HCT116 (cell line): Measurements from ENCODE around the gene ZRANB1. TPM values are rescaled to one million over a fixed set of nuclear protein-coding genes. Genes with fewer than 3 reads are reported as not detected.

Experiments used
- ATAC-seq: fragments of 200-7000 bp; cut with Tn5 transposase; 2 replicates; pipeline ENCODE4 v1.9.1; 2020; ENCODE audit warnings: mild to moderate bottlenecking, moderate library complexity
- BruUV-seq: library from RNA; stranded (reverse); fragments of 400-500 nt; replicated peaks from 2 replicates; lab custom pipeline; 2021; lab: Mats Ljungman, UMichigan
- CTCF ChIA-PET: fragments of 300-600 bp; sonication (Branson Sonifier 250); formaldehyde crosslinking; loops from one replicate; lab custom pipeline; 2021; ENCODE audit warnings: antibody characterized with exemption; lab: Charles Lee
- POLR2A ChIA-PET: fragments of 300-600, 350-600 bp; sonication (Branson Sonifier 250); formaldehyde crosslinking; loops from one replicate; lab custom pipeline; 2021; ENCODE audit warnings: antibody characterized with exemption; lab: Charles Lee
- RAD21 ChIA-PET, 2 experiments: fragments of 300-600 bp; sonication (Branson Sonifier 250); formaldehyde crosslinking; loops; one replicate each; lab custom pipeline; 2023; ENCODE audit warnings: low total read pairs in 2 of 2; ENCODE audit not compliant: uncharacterized antibody in 2 of 2, unreplicated experiment in 2 of 2, low non-redundant PET in 1 of 2; lab: Charles Lee
- DNase-seq: peaks from one replicate; pipeline ENCODE4 v3.0.0-alpha.2; 2010; ENCODE audit warnings: low read depth, low spot score
- H2AFZ ChIP-seq: fragments of 200-600 bp; shearing (Covaris generic), sonication (generic); 2 replicates; pipeline ENCODE4 v1.6.1; 2017; ENCODE audit warnings: low read depth, mixed run types, mixed read lengths, antibody characterized with exemption, low read length; ENCODE audit not compliant: poor library complexity, severe bottlenecking
- H3K27ac ChIP-seq: 2 replicates; pipeline ENCODE4 v1.5.1; 2012; ENCODE audit warnings: low read depth, low read length
- H3K27me3 ChIP-seq: fragments of 200-600 bp; sonication (generic); 2 replicates; pipeline ENCODE4 v1.6.1; 2016; ENCODE audit warnings: mixed run types, low read length, mixed read lengths; ENCODE audit not compliant: insufficient read depth
- H3K36me3 ChIP-seq, 2 experiments: fragments of 200-500 bp in 1 of 2; fragments of 200-600 bp in 1 of 2; sonication (Bioruptor generic) in 1 of 2; sonication (generic) in 1 of 2; 2 replicates each; pipeline versions ENCODE4 v1.5.1 to v1.6.1; 2014 to 2016; ENCODE audit warnings: low read length in 2 of 2, inconsistent platforms in 1 of 2, mixed read lengths in 1 of 2, mixed run types in 1 of 2; ENCODE audit not compliant: insufficient read depth in 2 of 2, control insufficient read depth in 1 of 2
- H3K4me1 ChIP-seq, 2 experiments: fragments of 200-600 bp in 1 of 2; sonication (generic) in 1 of 2; 2 replicates each; pipeline versions ENCODE4 v1.5.1 to v1.6.1; 2012 to 2017; ENCODE audit warnings: low read length in 2 of 2, inconsistent platforms in 1 of 2, mild to moderate bottlenecking in 1 of 2, mixed read lengths in 1 of 2, mixed run types in 1 of 2, moderate library complexity in 1 of 2; ENCODE audit not compliant: insufficient read depth in 2 of 2, control insufficient read depth in 1 of 2
- H3K4me2 ChIP-seq: fragments of 200-600 bp; sonication (generic); 2 replicates; pipeline ENCODE4 v1.6.1; 2017; ENCODE audit warnings: mixed run types, low read length, mixed read lengths
- H3K4me3 ChIP-seq, 2 experiments: fragments of 200-600 bp in 1 of 2; sonication (generic) in 1 of 2; replicated peaks in 1 of 2; 2 replicates each; pipeline ENCODE4 v1.5.1; 2011 to 2016; ENCODE audit warnings: low read length in 2 of 2, control low read depth in 1 of 2, low read depth in 1 of 2, mild to moderate bottlenecking in 1 of 2, mixed read lengths in 1 of 2, mixed run types in 1 of 2
- H3K79me2 ChIP-seq: fragments of 200-600 bp; sonication (generic); 2 replicates; pipeline ENCODE4 v1.6.1; 2017; ENCODE audit warnings: mild to moderate bottlenecking, mixed run types, low read length, moderate library complexity, mixed read lengths; ENCODE audit not compliant: insufficient read depth
- H3K9ac ChIP-seq: fragments of 200-600 bp; sonication (generic); 2 replicates; pipeline ENCODE4 v1.6.1; 2016; ENCODE audit warnings: low read length, mixed read lengths
- H3K9me2 ChIP-seq: fragments of 200-600 bp; sonication (generic), shearing (Covaris generic); 2 replicates; pipeline ENCODE4 v1.6.1; 2017; ENCODE audit warnings: mixed run types, mild to moderate bottlenecking, moderate library complexity; ENCODE audit not compliant: insufficient read depth
- H3K9me3 ChIP-seq, 2 experiments: fragments of 200-500 bp in 1 of 2; fragments of 200-600 bp in 1 of 2; sonication (Bioruptor generic) in 1 of 2; sonication (generic) in 1 of 2; 2 replicates each; pipeline ENCODE4 v1.6.1; 2014 to 2017; ENCODE audit warnings: low read length in 2 of 2, mixed read lengths in 2 of 2, inconsistent platforms in 1 of 2, low read depth in 1 of 2, mild to moderate bottlenecking in 1 of 2, mixed run types in 1 of 2, moderate library complexity in 1 of 2; ENCODE audit not compliant: control insufficient read depth in 1 of 2, insufficient read depth in 1 of 2
- H4K20me1 ChIP-seq: fragments of 200-600 bp; sonication (generic), shearing (Covaris generic); 2 replicates; pipeline ENCODE4 v1.6.1; 2017; ENCODE audit warnings: mixed run types, mild to moderate bottlenecking, moderate library complexity; ENCODE audit not compliant: insufficient read depth
- ATF3 ChIP-seq: IDR thresholded peaks from 2 replicates; pipeline ENCODE4 v1.6.1; 2012
- CBX3 ChIP-seq: IDR thresholded peaks from 2 replicates; pipeline ENCODE4 v1.6.1; 2012; ENCODE audit warnings: low read depth
- CTCF ChIP-seq, 3 experiments: fragments of 200-600 bp in 1 of 3; sonication (generic) in 1 of 3; IDR thresholded peaks in 2 of 3; conservative IDR thresholded peaks in 1 of 3; 2 replicates each; pipeline ENCODE4 v1.5.1; 2012 to 2017; ENCODE audit warnings: low read depth in 2 of 3, low read length in 2 of 3, antibody characterized with exemption in 1 of 3, borderline replicate concordance in 1 of 3, control low read depth in 1 of 3, mild to moderate bottlenecking in 1 of 3, mixed read lengths in 1 of 3, mixed run types in 1 of 3, moderate library complexity in 1 of 3; ENCODE audit not compliant: insufficient read depth in 1 of 3
- EGR1 ChIP-seq: IDR thresholded peaks from 2 replicates; pipeline ENCODE4 v1.6.1; 2012; ENCODE audit warnings: low read depth
- ELF1 ChIP-seq: IDR thresholded peaks from 2 replicates; pipeline ENCODE4 v1.6.1; 2012; ENCODE audit warnings: low read depth, borderline replicate concordance
- EZH2 ChIP-seq: fragments of 200-600 bp; sonication (generic); IDR thresholded peaks from 2 replicates; pipeline ENCODE4 v1.6.1; 2017; ENCODE audit warnings: antibody characterized with exemption, mixed run types
- FOSL1 ChIP-seq: IDR thresholded peaks from 2 replicates; pipeline ENCODE4 v1.6.1; 2012; ENCODE audit warnings: low read depth
- JUND ChIP-seq: IDR thresholded peaks from 2 replicates; pipeline ENCODE4 v1.6.1; 2012
- POLR2A ChIP-seq: IDR thresholded peaks from 2 replicates; pipeline ENCODE4 v1.7.0; 2011; ENCODE audit warnings: borderline replicate concordance; ENCODE audit not compliant: insufficient read depth, insufficient read length; ENCODE audit errors: extremely low read depth
- RAD21 ChIP-seq: IDR thresholded peaks from 2 replicates; pipeline ENCODE4 v1.6.1; 2012; ENCODE audit warnings: low read depth, mild to moderate bottlenecking
- REST ChIP-seq: IDR thresholded peaks from 2 replicates; pipeline ENCODE4 v1.6.1; 2012; ENCODE audit warnings: low read depth
- SIN3A ChIP-seq: IDR thresholded peaks from 2 replicates; pipeline ENCODE4 v1.6.1; 2012; ENCODE audit warnings: low read depth
- SP1 ChIP-seq: IDR thresholded peaks from 2 replicates; pipeline ENCODE4 v1.6.1; 2012; ENCODE audit warnings: low read depth
- TCF7L2 ChIP-seq: IDR thresholded peaks from 2 replicates; pipeline ENCODE4 v1.7.0; 2011; ENCODE audit warnings: borderline replicate concordance, inconsistent platforms; ENCODE audit not compliant: insufficient read depth, insufficient read length; ENCODE audit errors: extremely low read depth
- YY1 ChIP-seq: IDR thresholded peaks from 2 replicates; pipeline ENCODE4 v1.6.1; 2011; ENCODE audit warnings: low read length, low read depth, moderate library complexity, mild to moderate bottlenecking; ENCODE audit not compliant: insufficient replicate concordance; ENCODE audit errors: extremely low read depth
- ZFX ChIP-seq: fragments of 450-650 bp; IDR thresholded peaks from 2 replicates; pipeline ENCODE4 v1.6.1; 2017
- ZNF274 ChIP-seq: fragments of 200-500 bp; sonication (Bioruptor generic); IDR thresholded peaks from 2 replicates; pipeline ENCODE4 v1.6.1; 2014; ENCODE audit warnings: mild to moderate bottlenecking, low read depth, low read length, inconsistent platforms
- intact Hi-C: fragments of 100-400 bp; cut with micrococcal nuclease; formaldehyde crosslinking; loops from 2 replicates; pipeline ENCODE4 v1.10.0; 2022
- total RNA-seq: library from RNA; stranded (reverse); gene quantifications from one replicate; pipeline ENCODE4 v1.2.1, GENCODE V29; 2021; ENCODE audit not compliant: unreplicated experiment

The ZRANB1 gene
- total RNA-seq, 1 experiment from 2014 or later = 23.9 TPM

GRCh38 chr10:124996854-124997215 lies 54.9 kb downstream of the ZRANB1 start:
- Histone ChIP-seq H3K9ac (no peak overlapping the region), H3K4me1 (no peaks in the 10 kb centered on the region), H2AFZ (no peak overlapping the region), H4K20me1 (peaks cover 10% of the 10 kb centered on the region; the same call in 1 of the 2 replicates), H3K4me3 (no peak overlapping the region), H3K9me2 (no peaks in the 10 kb centered on the region), H3K36me3 (peaks cover 53 to 62% of the 10 kb centered on the region in 2 experiments), H3K27ac (no peak overlapping the region), H3K4me2 (no peak overlapping the region), H3K27me3 (no peaks in the 10 kb centered on the region), H3K79me2 (peaks cover 6% of the 10 kb centered on the region; the same call in 1 of the 2 replicates), H3K9me3 (no peaks in the 10 kb centered on the region)
- ChIA-PET CTCF (no interaction called here), RAD21 (no interaction called here), POLR2A (no interaction called here)
- no TSS peak for BruUV-seq
- no peak for DNase-seq
- no peak for TF ChIP-seq POLR2A
- ATAC-seq = no peak
- intact Hi-C loops = loop anchor here (10.0 kb wide), 1 partner anchor 348 kb away; no protein-coding TSS in a partner anchor

GRCh38 chr10:124997306-124997705 lies 55.4 kb downstream of the ZRANB1 start:
- no peaks in the 10 kb centered on the region for H3K9me2 ChIP-seq
- BruUV-seq = no TSS peak
- H3K9me3 ChIP-seq = no peaks in the 10 kb centered on the region
- no peak for DNase-seq
- H3K36me3 ChIP-seq = peaks cover 48 to 57% of the 10 kb centered on the region in 2 experiments
- no peaks in the 10 kb centered on the region for H3K4me1 ChIP-seq
- H3K4me2 ChIP-seq = no peak overlapping the region
- CTCF ChIA-PET = no interaction called here
- H3K27me3 ChIP-seq = no peaks in the 10 kb centered on the region
- intact Hi-C loops = loop anchor here (10.0 kb wide), 1 partner anchor 347 kb away; no protein-coding TSS in a partner anchor
- no peak overlapping the region for H2AFZ ChIP-seq
- RAD21 ChIA-PET = no interaction called here
- H3K27ac ChIP-seq = no peak overlapping the region
- ATAC-seq = no peak
- POLR2A ChIA-PET = no interaction called here
- no peak overlapping the region for H3K9ac ChIP-seq
- no peak overlapping the region for H3K4me3 ChIP-seq
- peaks cover 6% of the 10 kb centered on the region; the same call in 1 of the 2 replicates for H3K79me2 ChIP-seq
- H4K20me1 ChIP-seq = peaks cover 10% of the 10 kb centered on the region; the same call in 1 of the 2 replicates
- TF ChIP-seq SIN3A = no peak
- no peak for TF ChIP-seq TCF7L2
- TF ChIP-seq FOSL1 = no peak
- no peak for TF ChIP-seq EZH2
- TF ChIP-seq SP1 = no peak
- TF ChIP-seq REST = no peak
- TF ChIP-seq ATF3 = no peak
- TF ChIP-seq CBX3 = no peak
- no peak for TF ChIP-seq RAD21
- no peak for TF ChIP-seq JUND
- no peak for TF ChIP-seq ELF1
- TF ChIP-seq POLR2A = no peak
- TF ChIP-seq CTCF (IDR thresholded peaks at IDR 0.05 in 2 of 3, conservative IDR thresholded peaks at IDR 0.05 in 1 of 3; ENCODE audit: borderline replicate concordance in 1 of 3, insufficient read depth in 1 of 3, low read depth in 2 of 3, low read length in 2 of 3) = no peak
- no peak for TF ChIP-seq ZFX
- no peak for TF ChIP-seq YY1
- TF ChIP-seq EGR1 = no peak
- no peak for TF ChIP-seq ZNF274
